Hematopoietic multipotent progenitor cell treated with erythropoietin and hydrocortisone succinate and interleukin-3 and kit ligand, for 6 days (in vitro differentiated cells): ENCODE data around the gene GGT5.
"Not testable (repeated sequence)": the region's sequence is repeated elsewhere in the genome, so short reads cannot be mapped to it uniquely, and the experiment has no call there.

Source experiments
- DNase-seq: peaks from one replicate; pipeline ENCODE4 v3.0.0-alpha.2; 2015

Gene GGT5

DNA sequence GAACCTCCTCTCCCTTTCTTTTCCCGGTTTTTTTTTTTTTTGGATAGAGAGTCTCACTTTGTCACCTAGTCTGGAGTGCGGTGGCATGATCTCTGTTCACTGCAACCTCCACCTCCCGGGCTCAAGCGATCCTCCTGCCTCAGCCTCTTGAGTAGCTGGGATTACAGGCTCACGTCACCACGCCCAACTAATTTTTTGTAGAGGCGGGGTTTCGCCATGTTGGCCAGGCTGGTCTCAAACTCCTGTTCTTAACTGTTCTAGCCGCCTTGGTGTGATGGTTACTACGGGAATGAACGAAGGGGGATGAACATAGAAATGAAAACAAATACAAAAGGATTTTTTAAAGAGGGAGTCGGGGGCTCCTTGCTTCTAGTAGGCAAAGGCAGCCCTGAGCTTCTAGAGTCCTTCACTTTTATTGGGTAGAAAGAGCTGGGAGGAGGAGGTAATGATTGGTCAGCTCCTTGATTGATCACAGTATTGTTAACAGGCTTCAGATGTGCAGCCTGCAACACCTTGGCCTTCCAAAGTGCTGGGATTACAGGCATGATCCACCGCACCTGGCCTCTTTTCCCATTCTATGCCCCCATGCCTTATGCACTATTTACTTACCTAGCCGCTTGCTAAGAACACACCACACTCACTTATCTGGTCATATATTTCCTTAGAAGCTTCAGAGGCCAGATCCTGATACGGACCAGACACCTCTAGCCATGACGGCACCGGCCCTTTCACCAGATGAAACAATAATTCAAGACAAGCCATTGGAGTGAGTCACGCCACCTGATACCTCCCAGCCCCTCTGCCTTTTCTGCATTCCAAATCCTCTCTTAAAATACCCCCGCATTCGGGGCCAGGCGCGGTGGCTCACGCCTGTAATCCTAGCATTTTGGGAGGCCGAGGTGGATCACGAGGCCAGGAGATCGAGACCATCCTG lies 42.9 kb downstream of the GGT5 start:
- no peak for DNase-seq

DNA sequence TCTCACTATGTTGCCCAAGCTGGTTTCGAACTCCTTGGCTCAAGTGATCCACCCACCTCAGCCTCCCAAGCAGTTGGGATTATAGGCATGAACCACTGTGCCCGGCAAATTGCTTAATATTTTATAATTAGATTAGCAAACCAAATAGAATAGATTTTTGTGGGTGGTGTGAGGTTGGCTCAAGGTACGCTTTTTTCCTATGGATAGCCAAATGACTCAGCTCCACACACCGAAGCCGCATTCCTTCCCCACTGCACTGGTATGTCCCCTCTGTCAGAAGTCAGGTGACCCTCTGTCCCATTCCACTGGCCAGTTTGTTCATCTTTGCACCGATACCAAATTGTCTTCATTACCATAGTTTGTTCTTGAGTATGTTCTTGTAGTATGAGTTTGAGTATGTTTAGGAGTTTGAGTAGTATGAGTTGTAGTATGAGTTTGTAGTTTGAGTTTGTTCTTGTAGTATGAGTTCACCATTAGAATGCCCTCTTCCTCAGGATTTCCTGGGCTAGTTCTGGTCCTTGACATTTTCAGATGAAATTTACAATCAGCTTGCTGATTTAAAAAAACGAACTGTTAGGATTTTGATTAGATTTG lies 44.2 kb downstream of the GGT5 start:
- no peak for DNase-seq

DNA sequence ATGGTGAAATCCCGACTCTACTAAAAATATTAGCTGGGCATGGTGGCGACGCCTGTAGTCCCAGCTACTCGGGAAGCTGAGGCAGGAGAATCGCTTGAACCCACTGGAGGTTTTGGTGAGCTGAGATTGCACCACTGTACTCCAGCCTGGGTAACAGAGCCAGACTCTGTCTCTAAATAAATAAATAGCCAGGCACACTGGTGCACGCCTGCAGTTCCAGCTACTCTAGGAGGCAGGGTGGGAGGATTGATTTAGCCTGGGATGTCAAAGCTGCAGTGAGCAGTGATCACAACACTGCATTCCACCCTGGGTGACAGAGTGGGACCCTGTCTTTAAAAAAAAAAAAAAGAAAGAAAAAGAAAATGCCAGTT lies 46.2 kb downstream of the GGT5 start:
- DNase-seq: no peak

DNA sequence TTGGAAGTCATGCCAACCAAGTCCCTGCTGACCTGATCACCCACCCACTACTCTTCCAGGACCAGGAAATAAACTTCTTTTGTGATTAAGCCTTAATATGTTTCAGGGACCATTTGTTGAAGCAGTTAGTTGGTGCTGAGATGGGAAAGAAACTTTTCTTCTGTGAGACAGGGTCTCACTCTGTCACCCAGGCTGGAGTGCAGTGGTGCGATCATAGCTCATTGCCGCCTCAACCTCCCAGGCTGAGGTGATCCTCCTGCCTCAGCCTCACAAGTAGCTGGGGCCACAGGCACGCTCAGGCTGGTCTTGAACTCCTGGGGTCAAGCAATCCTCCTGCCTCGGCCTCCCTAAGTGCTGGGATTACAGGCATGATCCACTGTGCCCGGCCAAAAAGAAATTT lies 53.0 kb downstream of the GGT5 start:
- no peak for DNase-seq

DNA sequence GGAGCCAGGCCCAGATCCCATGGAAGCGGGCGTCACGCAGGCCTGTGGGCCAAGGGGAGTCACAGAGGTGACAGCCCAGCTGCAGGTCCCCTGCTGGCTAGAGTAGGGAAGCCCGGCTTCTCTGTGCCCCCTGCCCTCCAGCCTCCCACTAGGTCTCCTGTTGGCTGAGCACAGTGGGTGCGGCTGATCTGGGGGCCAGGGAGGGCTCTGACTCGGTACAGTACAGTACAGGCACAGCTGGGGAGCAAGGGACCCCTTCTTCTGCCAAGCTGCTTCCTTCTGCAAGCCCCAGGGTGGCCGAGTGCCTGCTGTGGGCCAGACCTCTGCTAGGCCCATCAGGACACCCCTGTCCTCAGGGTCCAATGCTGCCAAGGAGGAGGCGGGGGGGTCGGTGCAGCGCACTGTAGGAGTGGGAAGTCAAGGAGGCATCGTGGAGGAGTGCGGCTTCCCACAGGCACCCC lies 53.5 kb downstream of the GGT5 start:
- DNase-seq: no peak

DNA sequence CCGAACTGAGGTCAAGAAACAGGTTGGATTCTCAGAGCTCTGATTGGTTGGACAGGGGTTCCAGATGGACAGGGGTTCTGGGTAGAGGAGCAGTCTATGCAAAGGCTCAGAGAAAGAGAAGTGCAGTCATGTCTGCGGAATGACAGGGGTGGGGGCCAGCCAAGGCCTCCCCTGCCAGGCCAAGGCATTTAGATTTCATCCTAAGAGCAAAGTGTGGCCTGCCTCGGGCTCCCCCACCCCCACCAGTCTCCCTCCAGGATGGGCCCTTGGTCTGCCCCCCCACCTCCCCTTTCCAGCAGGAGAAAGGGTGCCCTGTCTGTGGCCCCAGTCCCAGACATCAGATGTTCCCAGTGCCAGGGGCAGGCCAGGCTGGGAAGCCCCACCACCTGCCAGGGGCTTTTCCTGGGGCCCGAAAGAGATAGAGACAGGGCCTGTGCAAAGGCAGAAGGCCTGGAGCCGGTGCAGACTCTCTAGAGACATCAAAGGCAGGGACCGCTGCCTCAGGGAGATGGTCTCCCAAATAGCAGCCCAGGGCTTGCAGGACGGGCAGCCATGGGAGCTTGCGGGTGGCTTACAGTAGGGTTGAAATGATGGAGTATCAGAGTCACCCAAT lies 54.2 kb downstream of the GGT5 start:
- DNase-seq: no peak

DNA sequence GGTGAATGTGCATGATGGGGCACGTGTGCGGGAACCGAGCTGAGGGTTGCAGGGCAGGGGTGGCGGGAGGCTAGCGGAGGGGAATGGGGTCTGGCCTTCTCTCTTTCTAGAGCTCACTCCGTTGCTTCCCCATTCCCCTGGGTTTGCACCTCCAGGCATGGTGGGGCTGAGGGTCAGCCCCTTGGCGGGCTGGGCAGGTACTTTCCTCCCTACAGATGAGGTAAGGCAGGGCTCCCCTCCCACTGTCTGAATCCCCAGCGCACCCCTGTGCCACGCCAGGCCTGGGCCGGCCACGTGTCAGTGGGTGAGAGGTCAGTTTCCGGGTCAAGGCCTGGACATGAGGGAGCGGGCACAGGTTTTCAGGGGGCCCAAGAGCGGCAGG lies 54.7 kb downstream of the GGT5 start:
- DNase-seq: no peak

DNA sequence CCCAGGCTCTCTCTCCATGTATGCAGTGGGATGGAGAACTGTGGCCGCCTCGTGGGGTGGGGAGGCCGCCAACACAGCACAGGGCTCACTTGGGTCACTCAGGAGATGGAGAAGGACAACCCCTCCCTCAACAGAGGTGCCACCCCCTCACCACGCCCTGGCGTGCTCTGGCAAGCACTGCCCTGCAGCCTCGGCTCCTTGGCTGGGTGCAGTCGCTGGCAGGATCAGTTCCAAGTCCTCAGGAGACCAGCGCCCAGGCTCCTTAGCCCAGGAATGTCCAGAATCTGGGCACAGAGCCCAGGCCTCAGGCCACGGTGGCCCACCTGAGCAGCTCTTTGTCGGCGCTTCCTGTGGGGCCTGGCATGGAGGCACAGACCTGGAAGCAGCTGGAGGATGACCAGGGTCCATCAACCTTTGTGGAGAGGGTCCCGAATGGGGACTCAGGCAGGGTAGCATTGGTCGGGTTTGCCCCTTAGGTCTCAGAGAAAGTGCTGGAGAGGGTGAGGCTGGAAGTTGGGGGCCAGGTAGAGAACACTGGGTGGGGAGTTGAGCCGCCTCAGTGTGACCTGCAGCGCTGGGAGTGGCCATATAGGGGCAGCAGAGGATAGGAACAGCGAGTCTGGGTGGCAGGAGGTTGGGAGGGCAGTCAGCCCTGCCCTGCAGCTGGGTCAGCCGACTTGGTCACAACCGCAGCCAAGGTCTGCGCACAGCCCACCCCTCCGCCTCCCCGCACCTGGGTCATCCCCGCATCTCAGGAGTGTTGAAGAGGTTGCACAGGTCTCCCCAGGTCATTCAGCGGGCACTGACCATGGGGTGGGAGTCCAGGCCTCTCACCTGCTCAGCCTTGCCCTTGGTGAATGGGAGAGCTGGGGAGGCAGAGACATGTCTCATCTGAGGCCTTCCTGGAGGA lies 55.4 kb downstream of the GGT5 start:
- DNase-seq: peak; percentile 82

DNA sequence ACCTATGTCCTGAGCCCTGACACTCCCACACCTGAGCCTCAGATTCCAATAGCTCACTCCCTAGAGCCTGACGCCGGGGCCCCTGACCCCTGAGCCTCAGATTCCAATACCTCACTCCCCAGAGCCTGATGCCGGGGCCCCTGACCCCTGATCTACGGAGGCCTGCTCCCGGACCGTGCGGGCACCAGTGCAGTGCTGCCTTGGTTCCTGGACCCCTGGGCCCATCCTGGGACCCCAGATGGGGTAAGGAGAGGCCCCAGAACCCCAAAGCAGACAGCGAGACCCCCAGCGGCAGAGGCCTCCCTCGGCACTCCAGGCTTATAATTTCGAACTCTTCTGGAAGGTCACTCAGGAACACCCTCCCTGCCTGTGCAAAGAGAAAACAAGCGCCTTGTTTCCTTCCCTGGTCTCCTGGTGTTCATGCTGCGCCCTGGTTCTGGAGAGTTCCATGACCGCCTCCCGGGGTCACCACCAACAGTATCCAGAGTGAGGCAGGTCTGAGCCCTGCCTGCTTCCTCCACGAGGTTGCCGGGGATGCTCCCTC lies 56.1 kb downstream of the GGT5 start:
- no peak for DNase-seq

DNA sequence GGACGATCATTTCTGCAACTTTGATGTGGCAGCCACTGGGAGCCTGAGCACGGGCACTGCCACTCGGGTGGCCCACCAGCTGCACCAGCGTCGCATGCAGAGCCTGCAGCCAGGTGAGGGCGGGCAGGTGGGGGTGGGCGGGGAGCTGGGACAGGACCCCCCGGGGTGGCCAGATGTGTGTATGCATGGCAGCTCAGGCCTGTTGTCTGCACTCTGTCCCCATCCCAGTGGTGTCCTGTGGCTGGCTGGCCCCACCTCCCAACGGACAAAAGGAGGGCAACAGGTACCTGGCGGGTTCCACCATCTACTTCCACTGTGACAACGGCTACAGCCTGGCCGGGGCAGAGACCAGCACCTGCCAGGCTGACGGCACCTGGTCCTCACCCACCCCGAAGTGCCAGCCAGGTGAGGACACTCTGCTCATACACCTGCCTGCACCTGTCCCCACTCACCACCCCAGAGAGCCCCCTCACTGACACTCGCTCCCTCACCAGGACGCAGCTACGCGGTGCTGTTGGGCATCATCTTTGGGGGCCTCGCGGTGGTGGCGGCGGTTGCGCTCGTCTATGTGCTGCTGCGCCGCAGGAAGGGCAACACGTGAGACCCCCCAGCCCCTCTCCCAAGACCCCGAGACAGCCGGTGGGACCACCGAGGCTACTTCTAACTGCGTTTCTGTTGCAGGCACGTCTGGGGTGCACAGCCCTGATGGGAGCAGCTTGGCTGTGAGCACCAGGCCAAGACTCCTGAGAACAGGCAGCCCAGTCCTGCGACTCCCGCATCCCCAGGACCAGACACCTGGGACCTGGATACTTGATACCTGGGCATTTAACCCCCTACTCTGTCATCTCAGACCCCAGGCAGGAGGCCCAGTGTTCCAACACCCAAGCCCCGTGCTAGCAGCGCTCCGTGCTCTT lies 56.9 kb downstream of the GGT5 start:
- no peak for DNase-seq

DNA sequence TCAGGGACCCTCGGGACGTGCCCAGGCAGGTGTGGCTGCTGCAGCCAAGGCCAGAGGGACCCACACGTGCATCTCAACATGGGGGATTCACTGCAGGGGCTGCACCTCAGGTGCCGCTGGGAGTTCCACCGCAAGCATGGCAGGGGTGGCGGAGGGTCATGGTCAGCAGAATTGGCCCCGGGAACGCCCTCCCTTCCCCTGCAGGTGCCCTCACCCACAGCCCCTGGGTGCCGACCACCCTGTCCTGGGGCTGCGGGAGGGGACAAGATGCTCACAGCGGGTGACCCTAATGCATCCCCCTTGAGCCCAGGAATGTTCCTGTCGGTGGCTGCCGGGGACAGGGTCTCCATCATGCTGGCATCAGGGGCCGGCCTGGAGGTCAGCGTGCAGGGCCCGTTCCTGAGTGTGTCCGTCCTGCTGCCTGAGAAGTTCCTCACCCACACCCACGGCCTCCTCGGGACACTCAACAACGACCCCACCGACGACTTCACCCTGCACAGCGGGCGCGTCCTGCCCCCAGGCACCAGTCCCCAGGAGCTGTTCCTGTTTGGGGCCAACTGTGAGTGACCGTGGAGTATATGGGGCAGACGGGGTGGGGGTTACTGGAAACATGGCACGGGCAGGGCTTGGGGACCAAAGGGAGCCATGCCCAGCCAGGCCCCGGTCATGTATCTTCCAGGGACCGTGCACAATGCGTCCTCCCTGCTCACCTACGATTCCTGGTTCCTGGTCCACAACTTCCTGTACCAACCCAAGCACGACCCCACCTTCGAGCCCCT lies 57.8 kb downstream of the GGT5 start:
- DNase-seq: no peak

DNA sequence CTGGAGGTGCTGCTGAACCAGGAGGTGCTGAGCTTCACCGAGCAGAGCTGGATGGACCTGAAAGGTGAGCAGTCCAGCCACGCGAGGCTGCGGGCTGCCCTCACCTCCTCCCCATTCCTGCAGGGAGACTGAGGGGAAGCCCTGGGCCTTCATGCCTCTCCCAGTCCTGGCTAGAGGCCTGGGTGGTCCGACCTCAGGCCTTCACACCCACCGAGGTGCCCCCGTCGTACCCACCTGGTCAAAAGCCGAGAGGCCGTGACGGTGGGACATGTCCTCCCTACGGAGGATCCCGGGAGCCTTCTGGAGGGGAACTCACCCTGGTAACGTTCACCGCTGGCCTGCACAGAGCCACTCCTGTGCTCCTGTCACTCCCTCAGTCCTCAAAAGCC lies 58.5 kb downstream of the GGT5 start:
- DNase-seq: no peak

DNA sequence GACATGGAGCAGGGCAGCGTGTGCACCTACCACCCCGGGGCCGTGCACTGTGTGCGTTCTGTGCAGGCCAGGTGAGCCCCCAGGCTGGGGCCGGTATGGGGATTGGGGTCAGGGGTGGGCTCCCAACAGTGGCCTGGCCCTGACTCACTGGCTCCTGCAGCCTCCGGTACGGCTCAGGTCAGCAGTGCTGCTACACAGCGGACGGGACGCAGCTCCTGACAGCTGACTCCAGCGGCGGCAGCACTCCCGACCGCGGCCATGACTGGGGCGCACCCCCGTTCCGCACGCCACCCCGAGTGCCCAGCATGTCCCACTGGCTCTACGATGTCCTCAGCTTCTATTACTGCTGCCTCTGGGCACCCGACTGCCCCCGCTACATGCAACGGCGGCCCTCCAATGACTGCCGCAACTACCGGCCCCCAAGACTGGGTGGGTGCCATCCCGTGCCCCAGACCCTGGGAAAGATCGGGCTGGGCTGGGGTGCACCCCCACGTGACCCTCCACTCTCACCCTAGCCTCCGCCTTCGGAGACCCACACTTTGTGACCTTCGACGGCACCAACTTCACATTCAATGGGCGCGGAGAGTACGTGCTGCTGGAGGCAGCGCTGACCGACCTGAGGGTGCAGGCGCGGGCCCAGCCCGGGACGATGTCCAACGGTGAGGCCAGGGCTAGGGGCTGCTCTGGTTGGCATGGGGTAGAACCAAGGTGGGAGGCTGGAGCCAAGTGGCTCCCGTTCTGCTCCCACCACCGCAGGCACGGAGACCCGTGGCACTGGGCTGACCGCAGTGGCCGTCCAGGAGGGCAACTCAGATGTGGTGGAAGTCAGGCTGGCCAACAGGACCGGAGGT lies 59.2 kb downstream of the GGT5 start:
- no peak for DNase-seq

DNA sequence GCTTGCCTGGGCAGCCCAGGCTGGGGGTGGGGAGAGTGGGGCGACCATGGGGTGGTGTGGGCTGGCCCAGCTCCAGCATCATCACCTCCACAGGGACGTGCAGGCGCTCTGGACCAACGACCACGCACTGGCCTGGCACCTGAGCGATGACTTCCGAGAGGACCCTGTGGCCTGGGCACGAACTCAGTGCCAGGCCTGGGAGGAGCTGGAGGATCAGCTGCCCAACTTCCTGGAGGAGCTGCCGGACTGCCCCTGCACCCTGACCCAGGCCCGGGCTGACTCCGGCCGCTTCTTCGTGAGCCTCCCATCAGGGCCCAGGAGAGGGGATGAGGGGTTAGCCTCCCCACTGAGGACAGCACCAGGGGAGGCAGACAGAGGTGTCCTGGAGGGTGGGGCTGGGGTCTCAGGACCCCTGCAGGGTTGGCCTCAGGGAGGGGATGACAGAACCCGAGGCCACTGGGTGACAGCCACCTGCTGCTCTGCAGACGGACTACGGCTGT lies 59.8 kb downstream of the GGT5 start:
- DNase-seq: no peak

DNA sequence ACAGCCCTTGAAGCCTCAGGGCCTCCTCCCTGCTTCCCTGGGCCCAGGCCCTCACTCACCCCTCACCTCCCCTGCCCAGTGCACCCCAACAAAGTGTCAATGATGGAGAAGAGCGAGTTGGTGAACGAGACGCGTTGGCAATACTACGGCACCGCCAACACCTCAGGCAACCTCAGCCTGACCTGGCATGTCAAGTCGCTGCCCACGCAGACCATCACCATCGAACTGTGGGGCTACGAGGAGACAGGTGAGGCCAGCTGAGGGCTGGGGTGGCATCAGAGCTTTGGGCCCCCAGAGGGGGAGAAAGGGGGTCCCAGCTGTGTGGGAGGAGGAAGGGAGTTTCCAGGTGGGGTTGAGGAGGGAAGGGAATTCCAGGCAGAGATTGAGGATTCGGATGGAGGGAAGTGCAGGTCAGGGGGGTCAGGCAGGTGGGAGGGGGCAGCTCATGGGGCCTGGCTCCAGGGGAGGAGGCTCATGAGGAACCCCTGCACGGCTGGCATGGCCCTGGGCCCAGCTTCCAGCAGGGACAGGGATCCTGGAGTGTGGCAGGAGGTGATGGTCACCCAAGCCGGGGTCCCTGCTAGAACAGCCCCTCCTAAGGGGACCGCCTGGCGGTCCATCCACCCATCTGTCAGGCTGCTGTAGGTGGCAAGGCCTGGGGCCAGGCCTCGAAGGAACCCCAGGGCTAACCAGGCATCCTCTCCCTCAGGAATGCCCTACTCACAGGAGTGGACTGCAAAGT lies 60.7 kb downstream of the GGT5 start:
- no peak for DNase-seq

DNA sequence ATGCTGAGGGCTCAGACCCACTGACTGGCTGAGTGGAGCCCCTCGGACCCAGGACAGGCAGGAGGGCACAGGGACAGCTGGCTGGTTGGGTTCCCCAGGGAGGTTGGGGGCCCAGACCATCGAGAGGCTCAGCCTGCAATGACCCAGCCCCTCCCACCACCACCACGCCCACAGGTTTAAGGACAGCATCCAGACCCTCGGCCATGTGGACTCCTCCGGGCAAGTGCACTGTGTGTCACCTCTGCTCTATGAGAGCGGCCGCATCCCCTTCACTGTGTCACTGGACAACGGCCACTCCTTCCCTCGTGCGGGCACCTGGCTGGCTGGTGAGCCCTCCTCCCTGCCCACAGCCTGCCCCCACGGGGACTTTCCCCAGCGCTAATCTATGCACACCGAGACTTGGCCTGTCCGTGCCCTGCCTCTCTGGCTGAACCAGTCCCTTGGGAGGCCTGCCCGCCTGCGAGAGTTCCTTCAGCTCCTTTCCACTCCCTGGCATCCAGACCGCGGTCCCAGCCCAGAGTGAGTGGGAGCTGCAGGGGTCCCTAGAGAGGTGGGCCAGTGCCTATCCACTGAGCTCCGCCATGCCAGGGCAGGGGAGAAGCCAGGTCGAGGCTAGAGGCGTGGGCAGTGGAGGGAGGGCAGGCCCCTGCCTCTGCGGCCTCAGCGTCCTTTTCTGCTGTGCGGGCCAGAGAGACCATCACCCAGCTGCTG lies 61.4 kb downstream of the GGT5 start:
- DNase-seq: no peak

DNA sequence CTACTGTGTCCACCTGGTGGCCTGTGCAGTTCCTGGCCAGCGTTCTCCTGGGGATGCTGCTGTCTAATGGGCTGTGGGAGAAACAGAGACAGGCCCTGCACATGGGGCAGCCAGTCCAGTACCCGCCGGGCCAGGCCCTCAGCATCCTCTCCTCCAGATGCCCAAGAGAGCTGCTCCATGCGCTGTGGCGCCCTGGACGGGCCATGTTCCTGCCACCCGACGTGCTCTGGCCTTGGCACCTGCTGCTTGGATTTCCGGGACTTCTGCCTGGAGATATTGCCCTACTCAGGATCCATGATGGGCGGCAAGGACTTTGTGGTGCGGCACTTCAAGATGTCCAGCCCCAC lies 62.0 kb downstream of the GGT5 start:
- DNase-seq: not testable (repeated sequence)
